H1 (cell line): ENCODE results near the gene TARS3. TPM values are rescaled to one million over a fixed set of nuclear protein-coding genes. Genes with fewer than 3 reads are reported as not detected.

ENCODE experiments used
- CTCF ChIA-PET: fragments of 300-600 bp; sonication (Branson Sonifier 250); formaldehyde crosslinking; loops from one replicate; lab custom pipeline; 2021; ENCODE audit not compliant: partially characterized antibody; lab: Charles Lee
- POLR2A ChIA-PET: fragments of 300-600 bp; sonication (Branson Sonifier 250); formaldehyde crosslinking; loops from one replicate; lab custom pipeline; 2021; ENCODE audit warnings: inconsistent platforms; ENCODE audit not compliant: partially characterized antibody; lab: Charles Lee
- DNase-seq, 2 experiments: peaks; one replicate each; pipeline versions ENCODE4 v3.0.0 to v3.0.0-alpha.2; 2010 to 2022; ENCODE audit warnings: low spot score in 2 of 2, low read depth in 1 of 2, mixed read lengths in 1 of 2
- FAIRE-seq: peaks from 2 replicates; lab custom pipeline; 2011; peaks lifted over from hg19 to GRCh38; lab: Jason Lieb, UNC
- H2AFZ ChIP-seq: 2 replicates; pipeline ENCODE4 v1.8.1; 2012; ENCODE audit warnings: low read length, inconsistent platforms
- H2AK5ac ChIP-seq: 2 replicates; pipeline ENCODE4 v1.6.1; 2013; ENCODE audit warnings: low read depth, low read length
- H2BK120ac ChIP-seq: replicated peaks from 2 replicates; pipeline ENCODE3; 2013; ENCODE audit warnings: low read depth, low read length, inconsistent platforms
- H2BK12ac ChIP-seq: 2 replicates; pipeline ENCODE4 v1.6.1; 2013; ENCODE audit warnings: low read depth, low read length
- H2BK15ac ChIP-seq: 2 replicates; pipeline ENCODE4 v1.6.1; 2013; ENCODE audit warnings: low read length
- H2BK20ac ChIP-seq: 2 replicates; pipeline ENCODE4 v1.6.1; 2013; ENCODE audit warnings: low read length
- H2BK5ac ChIP-seq: 2 replicates; pipeline ENCODE4 v1.6.1; 2013; ENCODE audit warnings: low read depth, low read length
- H3K14ac ChIP-seq: 2 replicates; pipeline ENCODE4 v1.6.1; 2013; ENCODE audit warnings: inconsistent platforms; ENCODE audit not compliant: insufficient read length
- H3K18ac ChIP-seq: 2 replicates; pipeline ENCODE4 v1.6.1; 2013; ENCODE audit warnings: low read length; ENCODE audit errors: extremely low read depth
- H3K23ac ChIP-seq: 2 replicates; pipeline ENCODE4 v1.6.1; 2013; ENCODE audit warnings: inconsistent platforms; ENCODE audit not compliant: insufficient read length
- H3K23me2 ChIP-seq: 2 replicates; pipeline ENCODE4 v1.6.1; 2013; ENCODE audit warnings: low read depth, low read length
- H3K27ac ChIP-seq: 2 replicates; pipeline ENCODE4 v1.6.1; 2011; ENCODE audit warnings: low read depth, low read length, inconsistent platforms
- H3K27me3 ChIP-seq, 4 experiments: replicated peaks in 1 of 4; 1 replicate in 1 of 4; 2 replicates in 3 of 4; pipeline versions ENCODE4 v1.6.1 to v1.8.1; 2011 to 2013; ENCODE audit warnings: low read length in 3 of 4, mild to moderate bottlenecking in 3 of 4, inconsistent platforms in 2 of 4, mixed read lengths in 2 of 4, moderate library complexity in 1 of 4; ENCODE audit not compliant: control insufficient read depth in 3 of 4, insufficient read depth in 3 of 4; ENCODE audit errors: extremely low read depth in 1 of 4
- H3K36me3 ChIP-seq, 4 experiments: 2 replicates each; pipeline versions ENCODE4 v1.6.1 to v1.8.1; 2011 to 2013; ENCODE audit warnings: mild to moderate bottlenecking in 4 of 4, low read length in 3 of 4, moderate library complexity in 2 of 4, control low read depth in 1 of 4, inconsistent platforms in 1 of 4; ENCODE audit not compliant: insufficient read depth in 4 of 4, control insufficient read depth in 2 of 4
- H3K4ac ChIP-seq: replicated peaks from 2 replicates; pipeline ENCODE3; 2013; ENCODE audit warnings: low read length, low read depth, mixed read lengths, inconsistent platforms; ENCODE audit not compliant: insufficient read length
- H3K4me1 ChIP-seq, 4 experiments: replicated peaks in 1 of 4; 1 replicate in 1 of 4; 2 replicates in 3 of 4; pipeline versions ENCODE4 v1.6.1 to v1.8.1; 2011 to 2013; ENCODE audit warnings: low read length in 3 of 4, inconsistent platforms in 2 of 4, mixed read lengths in 1 of 4; ENCODE audit not compliant: insufficient read depth in 4 of 4, control insufficient read depth in 3 of 4
- H3K4me2 ChIP-seq, 2 experiments: 2 replicates each; pipeline versions ENCODE4 v1.6.1 to v1.8.1; 2011 to 2013; ENCODE audit warnings: low read depth in 2 of 2, low read length in 2 of 2, control low read depth in 1 of 2, inconsistent platforms in 1 of 2, mild to moderate bottlenecking in 1 of 2; ENCODE audit not compliant: insufficient read depth in 1 of 2
- H3K4me3 ChIP-seq, 4 experiments: fragments of 200-600, 300-600 bp in 1 of 4; sonication (generic), shearing (Covaris generic), sonication (Bioruptor Twin) in 1 of 4; 2 replicates each; pipeline versions ENCODE4 v1.5.1 to v1.8.1; 2011 to 2016; ENCODE audit warnings: low read length in 4 of 4, low read depth in 3 of 4, control low read depth in 2 of 4, inconsistent platforms in 2 of 4, mild to moderate bottlenecking in 2 of 4, mixed read lengths in 1 of 4, moderate library complexity in 1 of 4; ENCODE audit not compliant: insufficient read depth in 2 of 4; ENCODE audit errors: extremely low read depth in 1 of 4
- H3K56ac ChIP-seq: replicated peaks from 2 replicates; pipeline ENCODE3; 2013; ENCODE audit warnings: low read depth, mild to moderate bottlenecking, mixed read lengths, low read length, inconsistent platforms; ENCODE audit not compliant: insufficient read length
- H3K79me1 ChIP-seq: 2 replicates; pipeline ENCODE4 v1.6.1; 2013; ENCODE audit warnings: low read depth, low read length, control low read depth
- H3K79me2 ChIP-seq, 2 experiments: 2 replicates each; pipeline versions ENCODE4 v1.6.1 to v1.8.1; 2012 to 2013; ENCODE audit warnings: low read length in 2 of 2, mild to moderate bottlenecking in 2 of 2, inconsistent platforms in 1 of 2; ENCODE audit not compliant: insufficient read depth in 2 of 2, control insufficient read depth in 1 of 2
- H3K9ac ChIP-seq, 4 experiments: replicated peaks in 1 of 4; 1 replicate in 1 of 4; 2 replicates in 3 of 4; pipeline versions ENCODE4 v1.6.1 to v1.8.1; 2011 to 2013; ENCODE audit warnings: low read depth in 3 of 4, low read length in 3 of 4, control low read depth in 2 of 4, mild to moderate bottlenecking in 2 of 4, moderate library complexity in 2 of 4, inconsistent platforms in 1 of 4; ENCODE audit errors: extremely low read depth in 1 of 4
- H3K9me3 ChIP-seq, 2 experiments: 2 replicates each; pipeline versions ENCODE4 v1.6.1 to v1.8.1; 2012 to 2013; ENCODE audit warnings: mild to moderate bottlenecking in 2 of 2, moderate library complexity in 2 of 2, control low read depth in 1 of 2, inconsistent platforms in 1 of 2, low read depth in 1 of 2, low read length in 1 of 2, mixed read lengths in 1 of 2; ENCODE audit not compliant: insufficient read depth in 2 of 2
- H4K20me1 ChIP-seq, 2 experiments: replicated peaks in 1 of 2; 2 replicates each; pipeline versions ENCODE3 to v1.8.1; 2011 to 2013; ENCODE audit warnings: inconsistent platforms in 2 of 2, low read length in 2 of 2, mild to moderate bottlenecking in 1 of 2; ENCODE audit not compliant: insufficient read depth in 2 of 2, control insufficient read depth in 1 of 2
- H4K5ac ChIP-seq: 2 replicates; pipeline ENCODE4 v1.6.1; 2013; ENCODE audit warnings: low read length, low read depth, mixed read lengths, inconsistent platforms; ENCODE audit not compliant: insufficient read length
- H4K8ac ChIP-seq: 2 replicates; pipeline ENCODE4 v1.8.0; 2013; ENCODE audit warnings: mild to moderate bottlenecking, moderate library complexity, low read length, inconsistent platforms; ENCODE audit not compliant: insufficient read depth; ENCODE audit errors: extremely low read depth
- H4K91ac ChIP-seq: replicated peaks from 2 replicates; pipeline ENCODE3; 2013; ENCODE audit warnings: low read length, mixed read lengths, inconsistent platforms; ENCODE audit not compliant: insufficient read length
- ATF3 ChIP-seq: IDR thresholded peaks from 2 replicates; pipeline ENCODE4 v1.6.1; 2011; ENCODE audit warnings: low read depth, mild to moderate bottlenecking, low read length; ENCODE audit not compliant: insufficient read depth
- EP300 ChIP-seq, 2 experiments: IDR thresholded peaks; 1 replicate in 1 of 2; 2 replicates in 1 of 2; pipeline ENCODE4 v1.6.1; 2011 to 2012; ENCODE audit warnings: low read depth in 2 of 2, low read length in 2 of 2, mild to moderate bottlenecking in 2 of 2, borderline replicate concordance in 1 of 2, inconsistent platforms in 1 of 2, moderate library complexity in 1 of 2
- POU5F1 ChIP-seq: IDR thresholded peaks from 2 replicates; pipeline ENCODE4 v1.6.1; 2011; ENCODE audit warnings: low read depth, mild to moderate bottlenecking, low read length, moderate library complexity
- RXRA ChIP-seq: IDR thresholded peaks from 2 replicates; pipeline ENCODE4 v1.6.1; 2011; ENCODE audit warnings: low read depth, mild to moderate bottlenecking, low read length, moderate library complexity; ENCODE audit not compliant: insufficient read depth
- SIX5 ChIP-seq: IDR thresholded peaks from 2 replicates; pipeline ENCODE4 v1.6.1; 2011; ENCODE audit warnings: mild to moderate bottlenecking, low read depth, low read length
- WGBS, 2 experiments: shearing (Covaris generic) in 1 of 2; methylation state at CpG; one replicate each; pipeline versions ENCODE4 v1.1.6 to v1.1.7; 2013 to 2015; ENCODE audit warnings: low lambda C conversion rate in 2 of 2, mixed read lengths in 2 of 2, inconsistent platforms in 1 of 2, low coverage in 1 of 2, missing lambda C conversion rate in 1 of 2; ENCODE audit not compliant: insufficient replicate concordance in 2 of 2, insufficient coverage in 1 of 2, insufficient read length in 1 of 2; ENCODE audit errors: extremely low coverage in 1 of 2, missing lambda C conversion rate in 1 of 2; 5-methylcytosine and 5-hydroxymethylcytosine counted together
- polyA plus RNA-seq, 7 experiments: library from polyadenylated mRNA; depleted of rRNA in 3 of 7; stranded (reverse) in 5 of 7; unstranded in 2 of 7; fragments of >200 nt in 5 of 7; fragments of 200-250 nt in 2 of 7; gene quantifications; 1 replicate in 5 of 7; 2 replicates in 1 of 7; 4 replicates in 1 of 7; pipeline versions ENCODE4 v1.2.1 to v1.2.3, GENCODE V29; 2011 to 2013; ENCODE audit warnings: missing spikeins in 2 of 7, mixed read lengths in 2 of 7
- total RNA-seq: library from RNA; stranded (reverse); fragmentation: NEBNext Ultra II Directional; extraction: Animal tissue kit (Norgen Biotek cat#: 25700); gene quantifications from 2 replicates; pipeline ENCODE4 v1.2.1, GENCODE V29; 2021

The TARS3 gene
- total and polyA plus RNA-seq, 2 of the 8 experiments (the other 6 are each of a cell fraction or from before 2014, with no cell fraction given) = 2.1 to 13.9 TPM

DNA sequence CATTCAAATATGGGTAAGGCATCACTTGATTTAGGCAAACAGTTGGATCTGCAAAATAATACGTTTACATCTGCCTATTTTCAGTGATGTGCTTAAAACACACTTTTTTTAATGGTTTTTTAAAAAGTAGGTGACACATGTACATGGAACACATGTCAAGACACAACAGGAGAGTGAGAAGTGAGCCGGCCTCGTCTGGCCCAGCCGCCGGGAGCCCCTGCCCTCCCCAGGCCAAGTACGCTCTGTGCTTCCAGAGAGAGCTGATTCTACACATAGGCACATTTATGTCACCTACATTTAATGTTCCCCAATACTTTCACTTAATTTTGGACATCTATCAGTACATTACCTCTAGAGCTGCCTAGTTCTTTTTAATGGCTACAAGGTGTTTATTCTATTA lies 75.9 kb downstream of the TARS3 start:
- Histone ChIP-seq H3K23me2 (peaks cover 2% of the 10 kb centered on the region; the same call in 1 of the 2 replicates), H2AK5ac (no peak overlapping the region), H2BK15ac (no peak overlapping the region), H3K79me1 (no peaks in the 10 kb centered on the region), H3K9me3 (no peaks in the 10 kb centered on the region; a peak in 1 of 4 replicates), H3K27me3 (no peaks in the 10 kb centered on the region; a peak in 1 of 7 replicates), H3K23ac (no peak overlapping the region), H2BK5ac (no peak overlapping the region), H3K56ac (no peak overlapping the region), H4K20me1 (peaks cover 0 to 2% of the 10 kb centered on the region in 2 experiments), H3K27ac (no peak overlapping the region), H4K8ac (no peak overlapping the region), H2AFZ (no peak overlapping the region), H4K91ac (no peak overlapping the region), H2BK12ac (no peak overlapping the region), H2BK20ac (no peak overlapping the region), H3K4me2 (no peak overlapping the region), H4K5ac (no peak overlapping the region), H2BK120ac (no peak overlapping the region), H3K36me3 (peaks cover 3 to 50% (median 21%) of the 10 kb centered on the region in 4 experiments; a peak in 7 of 8 replicates), H3K79me2 (peaks cover 0 to 33% of the 10 kb centered on the region in 2 experiments; a peak in 2 of 4 replicates), H3K14ac (no peak overlapping the region), H3K4me3 (no peak overlapping the region), H3K4me1 (peaks cover 0 to 3% (median 0%) of the 10 kb centered on the region in 4 experiments; a peak in 2 of 7 replicates), H3K9ac (no peak overlapping the region), H3K4ac (no peak overlapping the region), H3K18ac (no peak overlapping the region)
- CTCF ChIA-PET = interaction anchor here (0.7 to 1.5 kb wide), 3 partner anchors 99 to 350 kb away, joined by 3 read pairs; no protein-coding TSS in a partner anchor
- WGBS, 2 experiments = 88% methylated on average over 6 of the region's 6 CpGs; no CpG with 5 or more reads in 1 of the 2 experiments
- POLR2A ChIA-PET = no interaction called here
- DNase-seq (no peak), FAIRE-seq (no peak)
- TF ChIP-seq RXRA = no peak
- no peak for TF ChIP-seq ATF3
- TF ChIP-seq EP300 (IDR thresholded peaks at IDR 0.05; ENCODE audit: borderline replicate concordance in 1 of 2, low read depth in 2 of 2, low read length in 2 of 2) = no peak
- TF ChIP-seq POU5F1 = no peak
- TF ChIP-seq SIX5 = no peak
